ENCODE results near the gene NDUFB2. TPM values are rescaled to one million over a fixed set of nuclear protein-coding genes. Genes with fewer than 3 reads are reported as not detected.
A peak's percentile ranks its signal among the peaks of the same experiment; 100 is the strongest.

NDUFB2 gene
- total and polyA plus RNA-seq, 2 of the 13 experiments (the other 11 are each of a cell fraction or from before 2014, with no cell fraction given), result 206 to 221 TPM

DNA sequence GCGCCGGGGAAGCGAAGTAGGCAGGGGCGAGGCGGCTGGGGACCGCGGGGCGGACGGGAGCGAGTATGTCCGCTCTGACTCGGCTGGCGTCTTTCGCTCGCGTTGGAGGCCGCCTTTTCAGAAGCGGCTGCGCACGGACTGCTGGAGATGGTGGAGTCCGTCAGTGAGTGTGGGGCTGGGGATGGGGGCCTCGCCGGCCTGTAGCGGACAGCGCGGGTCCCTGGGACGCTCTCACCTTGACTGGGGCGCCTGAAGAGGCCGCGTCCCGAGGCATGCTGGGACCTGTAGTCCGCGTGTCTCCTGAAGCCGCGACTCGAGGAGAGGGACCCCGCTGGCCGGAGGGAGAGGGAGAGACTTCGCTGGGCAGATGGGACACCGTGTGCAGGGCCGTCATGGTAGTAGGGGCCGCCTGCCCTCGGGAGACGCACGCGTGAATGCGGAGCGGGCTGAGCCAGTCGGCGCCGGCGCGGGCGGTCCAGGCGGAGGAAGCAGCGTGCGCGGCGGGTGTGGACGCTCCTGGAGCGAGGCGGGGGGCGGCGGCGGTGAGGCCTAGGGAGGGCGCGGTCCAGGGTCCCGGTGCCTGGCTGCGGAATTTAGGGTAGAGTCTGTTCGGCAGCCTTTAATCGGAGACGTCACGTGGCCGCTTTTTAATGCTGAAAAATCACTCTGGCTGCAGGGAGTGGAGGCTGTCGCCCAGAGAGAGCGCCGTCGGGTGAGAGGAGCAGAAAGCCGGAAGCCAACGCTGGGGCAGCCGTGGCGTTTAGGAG is at the start of gene NDUFB2 (continued):
- peak; percentile 92; the same call in 1 of the 2 replicates for TF ChIP-seq THAP7 (CRISPR knock-in tag; IDR thresholded peaks at IDR 0.05)
- TF ChIP-seq, protein P1, sequence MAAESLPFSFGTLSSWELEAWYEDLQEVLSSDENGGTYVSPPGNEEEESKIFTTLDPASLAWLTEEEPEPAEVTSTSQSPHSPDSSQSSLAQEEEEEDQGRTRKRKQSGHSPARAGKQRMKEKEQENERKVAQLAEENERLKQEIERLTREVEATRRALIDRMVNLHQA (CRISPR knock-in tag; IDR thresholded peaks at IDR 0.05), result no peak
- TF ChIP-seq, protein P2, sequence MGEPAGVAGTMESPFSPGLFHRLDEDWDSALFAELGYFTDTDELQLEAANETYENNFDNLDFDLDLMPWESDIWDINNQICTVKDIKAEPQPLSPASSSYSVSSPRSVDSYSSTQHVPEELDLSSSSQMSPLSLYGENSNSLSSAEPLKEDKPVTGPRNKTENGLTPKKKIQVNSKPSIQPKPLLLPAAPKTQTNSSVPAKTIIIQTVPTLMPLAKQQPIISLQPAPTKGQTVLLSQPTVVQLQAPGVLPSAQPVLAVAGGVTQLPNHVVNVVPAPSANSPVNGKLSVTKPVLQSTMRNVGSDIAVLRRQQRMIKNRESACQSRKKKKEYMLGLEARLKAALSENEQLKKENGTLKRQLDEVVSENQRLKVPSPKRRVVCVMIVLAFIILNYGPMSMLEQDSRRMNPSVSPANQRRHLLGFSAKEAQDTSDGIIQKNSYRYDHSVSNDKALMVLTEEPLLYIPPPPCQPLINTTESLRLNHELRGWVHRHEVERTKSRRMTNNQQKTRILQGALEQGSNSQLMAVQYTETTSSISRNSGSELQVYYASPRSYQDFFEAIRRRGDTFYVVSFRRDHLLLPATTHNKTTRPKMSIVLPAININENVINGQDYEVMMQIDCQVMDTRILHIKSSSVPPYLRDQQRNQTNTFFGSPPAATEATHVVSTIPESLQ (CRISPR knock-in tag; conservative IDR thresholded peaks at IDR 0.05), result no peak
- peak; percentile 76; the same call in 1 of the 2 replicates for TF ChIP-seq KDM5B (CRISPR knock-in tag; IDR thresholded peaks at IDR 0.05; ENCODE audit: borderline replicate concordance)
- no peak for TF ChIP-seq CHD4 (IDR thresholded peaks at IDR 0.05; ENCODE audit: borderline replicate concordance, low read length)
- no peak for TF ChIP-seq ZNF280B (CRISPR knock-in tag; IDR thresholded peaks at IDR 0.05; ENCODE audit: borderline replicate concordance)
- no peak for TF ChIP-seq ZNF570 (CRISPR knock-in tag; IDR thresholded peaks at IDR 0.05; ENCODE audit: borderline replicate concordance)
- peak; percentile 70 for TF ChIP-seq JUND (CRISPR knock-in tag; IDR thresholded peaks at IDR 0.05)
- no peak for TF ChIP-seq KDM6A (CRISPR knock-in tag; IDR thresholded peaks at IDR 0.05; ENCODE audit: low read depth)
- TF ChIP-seq ZNF124 (CRISPR knock-in tag; IDR thresholded peaks at IDR 0.05), result no peak; the same call in 1 of the 2 replicates
- no peak for TF ChIP-seq SOX6 (IDR thresholded peaks at IDR 0.05)
- 0 out of 2 replicates have a peak, but pooled peaks have one; percentile 16 for TF ChIP-seq SOX6 (CRISPR knock-in tag; IDR thresholded peaks at IDR 0.05)
- TF ChIP-seq ZNF644 (CRISPR knock-in tag; IDR thresholded peaks at IDR 0.05; ENCODE audit: low read depth), result no peak
- TF ChIP-seq ZNF605 (CRISPR knock-in tag; IDR thresholded peaks at IDR 0.05), result no peak; the same call in 1 of the 2 replicates
- TF ChIP-seq JARID2 (CRISPR knock-in tag; IDR thresholded peaks at IDR 0.05; ENCODE audit: insufficient replicate concordance), result peak; percentile 15
- TF ChIP-seq HHEX (CRISPR knock-in tag; IDR thresholded peaks at IDR 0.05), result no peak
- TF ChIP-seq GFI1 (CRISPR knock-in tag; IDR thresholded peaks at IDR 0.05; ENCODE audit: borderline replicate concordance), result peak; percentile 70; the same call in 1 of the 2 replicates
- TF ChIP-seq ZNF281 (CRISPR knock-in tag; IDR thresholded peaks at IDR 0.05; ENCODE audit: borderline replicate concordance), result 0 out of 2 replicates have a peak, but pooled peaks have one; percentile 35
- peak; percentile 9 for TF ChIP-seq FOXO1 (CRISPR knock-in tag; IDR thresholded peaks at IDR 0.05)
- no peak for TF ChIP-seq NFRKB (IDR thresholded peaks at IDR 0.05)
